Activated CD4-positive, alpha-beta memory T cell treated with anti-CD3 and anti-CD28 coated beads for 36 hours (primary cell): ENCODE data around the gene DHX35. TPM values are rescaled to one million over a fixed set of nuclear protein-coding genes. Genes with fewer than 3 reads are reported as not detected.
A peak's percentile ranks its signal among the peaks of the same experiment; 100 is the strongest.
"Not testable (repeated sequence)": the region's sequence is repeated elsewhere in the genome, so short reads cannot be mapped to it uniquely, and the experiment has no call there.

ENCODE experiments used
- CTCF ChIA-PET: fragments of 350-600 bp; sonication (Branson Sonifier 250); formaldehyde crosslinking; loops from one replicate; lab custom pipeline; 2021; ENCODE audit warnings: antibody characterized with exemption, inconsistent platforms; lab: Charles Lee
- POLR2A ChIA-PET: fragments of 350-600 bp; sonication (Branson Sonifier 250); formaldehyde crosslinking; loops from one replicate; lab custom pipeline; 2021; ENCODE audit warnings: antibody characterized with exemption; lab: Charles Lee
- DNase-seq: peaks from one replicate; pipeline ENCODE4 v3.0.0-alpha.2; 2020
- H3K27ac Mint-ChIP-seq: one replicate; pipeline ENCODE4 v1.8.0; 2021; ENCODE audit warnings: mixed read lengths
- H3K27me3 Mint-ChIP-seq: one replicate; pipeline ENCODE4 v1.8.0; 2021; ENCODE audit warnings: mixed read lengths
- H3K36me3 Mint-ChIP-seq: one replicate; pipeline ENCODE4 v1.8.0; 2021; ENCODE audit warnings: mixed read lengths
- H3K4me1 Mint-ChIP-seq: one replicate; pipeline ENCODE4 v1.8.0; 2021; ENCODE audit warnings: low read depth, mixed read lengths
- H3K4me3 Mint-ChIP-seq: one replicate; pipeline ENCODE4 v1.8.0; 2021; ENCODE audit warnings: mild to moderate bottlenecking, mixed read lengths
- H3K9me3 Mint-ChIP-seq: one replicate; pipeline ENCODE4 v1.8.0; 2021; ENCODE audit warnings: mixed read lengths
- intact Hi-C: fragments of 100-400 bp; cut with micrococcal nuclease; formaldehyde crosslinking; loops from one replicate; pipeline ENCODE4 v1.15.1; 2023
- total RNA-seq, 2 experiments: library from RNA; stranded (reverse); gene quantifications; one replicate each; pipeline ENCODE4 v1.2.3, GENCODE V29; 2021

DHX35 gene
- total RNA-seq, 2 experiments from 2014 or later: 7.7 to 8.3 TPM

GRCh38 chr20:38945012-38945411 lies 17.1 kb upstream of the DHX35 start:
- H3K27me3 Mint-ChIP-seq: no peaks in the 10 kb centered on the region
- H3K27ac Mint-ChIP-seq: no peak overlapping the region
- intact Hi-C loops: no loop called here
- peaks cover 20% of the 10 kb centered on the region for H3K36me3 Mint-ChIP-seq
- DNase-seq: no peak
- H3K4me3 Mint-ChIP-seq: no peak overlapping the region
- CTCF ChIA-PET: interaction anchor here (0.9 kb wide), 1 partner anchor 8 kb away, joined by 3 read pairs; no protein-coding TSS in a partner anchor
- POLR2A ChIA-PET: no interaction called here
- no peaks in the 10 kb centered on the region for H3K4me1 Mint-ChIP-seq
- no peaks in the 10 kb centered on the region for H3K9me3 Mint-ChIP-seq

GRCh38 chr20:38946836-38947235 lies 15.3 kb upstream of the DHX35 start:
- ChIA-PET CTCF (no interaction called here), POLR2A (no interaction called here)
- H3K36me3 Mint-ChIP-seq: peaks cover 24% of the 10 kb centered on the region
- no peaks in the 10 kb centered on the region for H3K9me3 Mint-ChIP-seq
- DNase-seq: no peak
- no peaks in the 10 kb centered on the region for H3K27me3 Mint-ChIP-seq
- no peak overlapping the region for H3K4me3 Mint-ChIP-seq
- intact Hi-C loops: no loop called here
- no peak overlapping the region for H3K27ac Mint-ChIP-seq
- no peaks in the 10 kb centered on the region for H3K4me1 Mint-ChIP-seq

- DNase-seq: no peak
- H3K27me3 Mint-ChIP-seq: no peaks in the 10 kb centered on the region
- H3K4me1 Mint-ChIP-seq: no peaks in the 10 kb centered on the region
- H3K4me3 Mint-ChIP-seq: no peak overlapping the region
- ChIA-PET POLR2A (no interaction called here), CTCF (no interaction called here)
- H3K9me3 Mint-ChIP-seq: no peaks in the 10 kb centered on the region
- H3K36me3 Mint-ChIP-seq: peaks cover 23% of the 10 kb centered on the region
- no peak overlapping the region for H3K27ac Mint-ChIP-seq
- intact Hi-C loops: no loop called here
Observed at GRCh38 chr20:38947931-38948362, 14.2 kb upstream of the DHX35 start.

- no peak overlapping the region for H3K4me3 Mint-ChIP-seq
- no peaks in the 10 kb centered on the region for H3K4me1 Mint-ChIP-seq
- H3K27ac Mint-ChIP-seq: no peak overlapping the region
- H3K36me3 Mint-ChIP-seq: peaks cover 20% of the 10 kb centered on the region
- CTCF ChIA-PET: interaction anchor here (1.9 kb wide), 1 partner anchor 100 kb away, joined by 6 read pairs; no protein-coding TSS in a partner anchor
- POLR2A ChIA-PET: no interaction called here
- no peaks in the 10 kb centered on the region for H3K27me3 Mint-ChIP-seq
- intact Hi-C loops: no loop called here
- DNase-seq: no peak
- no peaks in the 10 kb centered on the region for H3K9me3 Mint-ChIP-seq
Observed at GRCh38 chr20:38950254-38950653, 11.9 kb upstream of the DHX35 start.

DNA sequence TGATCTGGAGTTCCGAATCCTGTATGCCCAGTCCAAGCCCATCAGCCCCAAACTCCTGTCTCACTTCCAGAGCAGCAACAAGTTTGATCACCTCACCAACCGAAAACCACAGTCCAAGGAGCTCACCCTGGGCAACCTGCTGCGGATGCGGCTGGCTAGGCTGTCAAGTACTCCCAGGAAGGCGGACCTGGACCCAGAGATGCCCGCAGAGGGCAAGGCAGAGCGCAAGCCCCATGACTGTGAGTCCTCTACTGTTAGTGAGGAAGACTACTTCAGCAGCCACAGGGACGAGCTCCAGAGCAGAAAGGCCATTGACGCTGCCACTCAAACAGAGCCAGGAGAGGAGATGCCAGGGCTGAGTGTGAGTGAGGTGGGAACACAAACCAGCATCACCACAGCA lies 10.5 kb upstream of the DHX35 start:
- Mint-ChIP-seq H3K36me3 (peaks cover 20% of the 10 kb centered on the region), H3K4me3 (no peak overlapping the region), H3K27me3 (no peaks in the 10 kb centered on the region), H3K4me1 (no peaks in the 10 kb centered on the region), H3K27ac (no peak overlapping the region), H3K9me3 (no peaks in the 10 kb centered on the region)
- intact Hi-C loops: no loop called here
- no peak for DNase-seq
- ChIA-PET POLR2A (no interaction called here), CTCF (no interaction called here)

- Mint-ChIP-seq H3K4me1 (no peaks in the 10 kb centered on the region), H3K9me3 (no peaks in the 10 kb centered on the region), H3K27me3 (no peaks in the 10 kb centered on the region), H3K36me3 (peaks cover 20% of the 10 kb centered on the region), H3K4me3 (no peak overlapping the region), H3K27ac (no peak overlapping the region)
- POLR2A ChIA-PET: no interaction called here
- CTCF ChIA-PET: no interaction called here
- intact Hi-C loops: no loop called here
- no peak for DNase-seq
Observed at GRCh38 chr20:38952153-38952552, 10.0 kb upstream of the DHX35 start.

- peaks cover 11% of the 10 kb centered on the region for H3K36me3 Mint-ChIP-seq
- ChIA-PET POLR2A (no interaction called here), CTCF (no interaction called here)
- no peak for DNase-seq
- H3K4me3 Mint-ChIP-seq: no peak overlapping the region
- no peaks in the 10 kb centered on the region for H3K4me1 Mint-ChIP-seq
- H3K27ac Mint-ChIP-seq: no peak overlapping the region
- H3K27me3 Mint-ChIP-seq: no peaks in the 10 kb centered on the region
- intact Hi-C loops: no loop called here
- no peaks in the 10 kb centered on the region for H3K9me3 Mint-ChIP-seq
Observed at GRCh38 chr20:38953630-38954340, 8.4 kb upstream of the DHX35 start.

GRCh38 chr20:38957235-38957876 lies 4.8 kb upstream of the DHX35 start:
- CTCF ChIA-PET: interaction anchor here (1.3 kb wide), 1 partner anchor 91 kb away, joined by 3 read pairs; no protein-coding TSS in a partner anchor
- DNase-seq: no peak
- POLR2A ChIA-PET: no interaction called here
- H3K36me3 Mint-ChIP-seq: peaks cover 2% of the 10 kb centered on the region
- intact Hi-C loops: no loop called here
- no peak overlapping the region for H3K4me3 Mint-ChIP-seq
- H3K27ac Mint-ChIP-seq: no peak overlapping the region
- no peaks in the 10 kb centered on the region for H3K27me3 Mint-ChIP-seq
- H3K9me3 Mint-ChIP-seq: no peaks in the 10 kb centered on the region
- peaks cover 8% of the 10 kb centered on the region for H3K4me1 Mint-ChIP-seq

- no peak for DNase-seq
- no peak overlapping the region for H3K27ac Mint-ChIP-seq
- H3K4me3 Mint-ChIP-seq: no peak overlapping the region
- H3K36me3 Mint-ChIP-seq: no peaks in the 10 kb centered on the region
- H3K9me3 Mint-ChIP-seq: no peaks in the 10 kb centered on the region
- no peaks in the 10 kb centered on the region for H3K27me3 Mint-ChIP-seq
- intact Hi-C loops: no loop called here
- POLR2A ChIA-PET: no interaction called here
- H3K4me1 Mint-ChIP-seq: peaks cover 12% of the 10 kb centered on the region
- CTCF ChIA-PET: interaction anchor here (1.3 to 1.4 kb wide), 2 partner anchors 32 to 91 kb away, joined by 3 read pairs; partner anchors contain the start of gene FAM83D
Observed at GRCh38 chr20:38957915-38958485, 4.1 kb upstream of the DHX35 start.

- H3K4me1 Mint-ChIP-seq: peaks cover 24% of the 10 kb centered on the region
- H3K27ac Mint-ChIP-seq, POLR2A ChIA-PET, H3K36me3 Mint-ChIP-seq, H3K9me3 Mint-ChIP-seq, H3K27me3 Mint-ChIP-seq, DNase-seq, H3K4me3 Mint-ChIP-seq: not testable (repeated sequence)
- intact Hi-C loops: loop anchor here (5.0 kb wide), 2 partner anchors 153 to 233 kb away; partner anchors contain the start of gene PPP1R16B
- CTCF ChIA-PET: interaction anchor here (4.9 kb wide), 1 partner anchor 34 kb away, joined by 30 read pairs; the partner anchor contains the start of gene FAM83D
Observed at GRCh38 chr20:38960187-38960687, 1.9 kb upstream of the DHX35 start.

DNA sequence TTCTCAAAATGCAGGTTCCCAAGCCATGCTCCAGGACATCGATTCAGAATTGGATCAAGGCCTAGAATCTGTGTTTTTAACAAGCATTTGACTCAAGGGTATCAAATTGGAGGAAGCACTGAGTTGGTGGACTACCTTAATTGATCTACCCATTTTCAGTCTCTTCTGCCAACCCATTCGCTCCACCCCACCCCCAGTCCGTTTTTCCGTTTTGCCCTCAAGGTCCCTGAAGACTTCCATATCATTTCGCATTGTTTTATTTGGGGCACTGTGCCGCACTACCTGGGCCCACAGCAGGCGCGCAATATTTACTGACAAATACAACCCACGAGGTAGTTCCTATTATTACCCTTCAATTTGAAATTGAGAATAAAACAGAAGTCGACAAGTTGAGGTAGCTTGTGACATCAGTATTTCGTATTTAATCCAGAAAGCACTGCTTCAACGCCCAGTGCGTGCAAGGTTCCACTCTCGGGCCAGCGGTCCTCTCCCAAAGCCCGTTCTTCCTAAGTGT lies 557 bp upstream of the DHX35 start:
- H3K36me3 Mint-ChIP-seq: no peaks in the 10 kb centered on the region
- H3K27me3 Mint-ChIP-seq: no peaks in the 10 kb centered on the region
- H3K27ac Mint-ChIP-seq: peak overlapping the region; percentile 91
- intact Hi-C loops: loop anchor here (1.0 to 5.0 kb wide), 6 partner anchors 35 to 234 kb away; partner anchors contain the start of genes FAM83D and PPP1R16B
- POLR2A ChIA-PET: interaction anchor here (0.6 to 2.7 kb wide), 9 partner anchors 35 to 287 kb away, joined by 3 to 25 read pairs (median 3); partner anchors contain the start of gene FAM83D
- no peaks in the 10 kb centered on the region for H3K9me3 Mint-ChIP-seq
- H3K4me3 Mint-ChIP-seq: peak overlapping the region; percentile 93
- peaks cover 24% of the 10 kb centered on the region for H3K4me1 Mint-ChIP-seq
- CTCF ChIA-PET: interaction anchor here (0.7 to 4.9 kb wide), 11 partner anchors 9 to 314 kb away, joined by 3 to 42 read pairs (median 4); partner anchors contain the start of gene FAM83D
- peak; percentile 54 for DNase-seq
